ENCODE measurements around the gene LHFPL2. TPM values are rescaled to one million over a fixed set of nuclear protein-coding genes. Genes with fewer than 3 reads are reported as not detected.
"Not testable (repeated sequence)": the region's sequence is repeated elsewhere in the genome, so short reads cannot be mapped to it uniquely, and the experiment has no call there.

LHFPL2 gene
- total RNA-seq, 3 donors from 2014 or later = 44.8 to 63.6 (median 50.2) TPM

- intact Hi-C loops (cut with DNase I, micrococcal nuclease) = no loop called here
- no peaks in the 10 kb centered on the region for H3K36me3 ChIP-seq (ENCODE audit: low read depth)
- ATAC-seq = peak; percentile 80
- TF ChIP-seq, protein P1, sequence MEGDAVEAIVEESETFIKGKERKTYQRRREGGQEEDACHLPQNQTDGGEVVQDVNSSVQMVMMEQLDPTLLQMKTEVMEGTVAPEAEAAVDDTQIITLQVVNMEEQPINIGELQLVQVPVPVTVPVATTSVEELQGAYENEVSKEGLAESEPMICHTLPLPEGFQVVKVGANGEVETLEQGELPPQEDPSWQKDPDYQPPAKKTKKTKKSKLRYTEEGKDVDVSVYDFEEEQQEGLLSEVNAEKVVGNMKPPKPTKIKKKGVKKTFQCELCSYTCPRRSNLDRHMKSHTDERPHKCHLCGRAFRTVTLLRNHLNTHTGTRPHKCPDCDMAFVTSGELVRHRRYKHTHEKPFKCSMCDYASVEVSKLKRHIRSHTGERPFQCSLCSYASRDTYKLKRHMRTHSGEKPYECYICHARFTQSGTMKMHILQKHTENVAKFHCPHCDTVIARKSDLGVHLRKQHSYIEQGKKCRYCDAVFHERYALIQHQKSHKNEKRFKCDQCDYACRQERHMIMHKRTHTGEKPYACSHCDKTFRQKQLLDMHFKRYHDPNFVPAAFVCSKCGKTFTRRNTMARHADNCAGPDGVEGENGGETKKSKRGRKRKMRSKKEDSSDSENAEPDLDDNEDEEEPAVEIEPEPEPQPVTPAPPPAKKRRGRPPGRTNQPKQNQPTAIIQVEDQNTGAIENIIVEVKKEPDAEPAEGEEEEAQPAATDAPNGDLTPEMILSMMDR (IDR thresholded peaks at IDR 0.05) = no peak
- H3K9me3 ChIP-seq = no peaks in the 10 kb centered on the region
- H3K4me3 ChIP-seq = no peak overlapping the region
- H3K4me1 ChIP-seq (ENCODE audit: low read depth) = no peaks in the 10 kb centered on the region
- DNase-seq = no peak
Measured at GRCh38 chr5:78467140-78467539, 181.4 kb downstream of the LHFPL2 start.

GRCh38 chr5:78458843-78459242 lies 189.7 kb downstream of the LHFPL2 start:
- H3K9me3 ChIP-seq = no peaks in the 10 kb centered on the region
- TF ChIP-seq, protein P1 (IDR thresholded peaks at IDR 0.05) = no peak

GRCh38 chr5:78457507-78457906 lies 191.1 kb downstream of the LHFPL2 start:
- not testable (repeated sequence) for ATAC-seq

More at GRCh38 chr5:78458843-78459242, 189.7 kb downstream of the LHFPL2 start:
- H3K36me3 ChIP-seq (ENCODE audit: low read depth) = no peaks in the 10 kb centered on the region
- no peak overlapping the region for H3K4me3 ChIP-seq
- ATAC-seq (no peak), DNase-seq (no peak)
- H3K4me1 ChIP-seq (ENCODE audit: low read depth) = no peaks in the 10 kb centered on the region
- intact Hi-C loops (cut with DNase I, micrococcal nuclease) = no loop called here

DNA sequence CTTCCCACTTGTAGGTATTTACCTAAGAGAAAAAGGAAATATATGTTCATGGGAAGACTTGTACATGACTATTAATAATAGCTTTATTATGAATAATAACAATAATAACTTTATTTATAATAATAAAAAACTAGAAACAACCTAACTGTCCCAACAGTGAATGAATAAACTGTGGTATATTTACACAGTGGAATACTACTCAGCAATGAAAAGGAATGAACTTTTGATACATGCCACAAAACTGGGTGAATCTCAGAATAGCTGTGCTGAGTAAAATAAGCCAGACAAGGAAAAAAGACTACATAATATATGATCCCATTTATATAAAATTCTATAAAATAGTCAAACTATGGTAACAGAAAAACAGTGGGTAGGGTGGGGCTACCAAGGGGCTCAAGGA lies 199.5 kb downstream of the LHFPL2 start:
- H3K9me3 ChIP-seq = no peaks in the 10 kb centered on the region
- no peak overlapping the region for H3K4me3 ChIP-seq
- H3K36me3 ChIP-seq (ENCODE audit: low read depth) = no peaks in the 10 kb centered on the region
- intact Hi-C loops (cut with DNase I, micrococcal nuclease) = no loop called here
- DNase-seq (no peak), ATAC-seq (no peak)
- TF ChIP-seq, protein P1 (IDR thresholded peaks at IDR 0.05) = no peak
- no peaks in the 10 kb centered on the region for H3K4me1 ChIP-seq (ENCODE audit: low read depth)

More at GRCh38 chr5:78457507-78457906, 191.1 kb downstream of the LHFPL2 start:
- DNase-seq; H3K9me3 ChIP-seq; intact Hi-C loops (cut with DNase I, micrococcal nuclease); H3K4me1 ChIP-seq (ENCODE audit: low read depth); H3K4me3 ChIP-seq; H3K36me3 ChIP-seq (ENCODE audit: low read depth): not testable (repeated sequence)

GRCh38 chr5:78447775-78448424 lies 200.7 kb downstream of the LHFPL2 start:
- H3K4me1 ChIP-seq (ENCODE audit: low read depth) = no peaks in the 10 kb centered on the region
- DNase-seq (no peak), ATAC-seq (no peak)
- intact Hi-C loops (cut with DNase I, micrococcal nuclease) = no loop called here
- TF ChIP-seq, protein P1 (IDR thresholded peaks at IDR 0.05) = no peak
- no peaks in the 10 kb centered on the region for H3K36me3 ChIP-seq (ENCODE audit: low read depth)
- H3K4me3 ChIP-seq = no peak overlapping the region
- H3K9me3 ChIP-seq = no peaks in the 10 kb centered on the region

Measured in mucosa of descending colon (tissue), 3 donors.